GM12878 (cell line): ENCODE results near the gene ABCC11. TPM values are rescaled to one million over a fixed set of nuclear protein-coding genes. Genes with fewer than 3 reads are reported as not detected.

Source experiments
- ATAC-seq: fragments of 200-7000 bp; cut with Tn5 transposase; 3 replicates; pipeline ENCODE4 v1.9.1; 2020; ENCODE audit warnings: mild to moderate bottlenecking, moderate library complexity
- BruUV-seq: library from RNA; stranded (reverse); fragments of 400-500 nt; replicated peaks from 2 replicates; lab custom pipeline; 2021; lab: Mats Ljungman, UMichigan
- CTCF ChIA-PET: fragments of 300-600 bp; sonication (Branson Sonifier 250); formaldehyde crosslinking; extraction: SDS; loops from one replicate; lab custom pipeline; 2021; ENCODE audit warnings: inconsistent platforms; lab: Yijun Ruan, JAX
- POLR2A ChIA-PET: fragments of 350-600 bp; formaldehyde crosslinking; extraction: SDS; loops from one replicate; lab custom pipeline; 2021; ENCODE audit warnings: inconsistent platforms; lab: Charles Lee
- RAD21 ChIA-PET: fragments of 300-600 bp; sonication (Branson Sonifier 250); formaldehyde crosslinking; loops from one replicate; lab custom pipeline; 2023; ENCODE audit warnings: antibody characterized with exemption; ENCODE audit not compliant: unreplicated experiment; lab: Charles Lee
- SMC1A ChIA-PET: fragments of 300-600 bp; sonication (Branson Sonifier 250); formaldehyde crosslinking; loops from one replicate; lab custom pipeline; 2023; ENCODE audit not compliant: unreplicated experiment, uncharacterized antibody; lab: Charles Lee
- DNase-seq: peaks from one replicate; pipeline ENCODE4 v3.0.0-alpha.2; 2011; ENCODE audit warnings: low read depth, low spot score
- FAIRE-seq: peaks from 3 replicates; lab custom pipeline; 2011; peaks lifted over from hg19 to GRCh38; lab: Jason Lieb, UNC
- H2AFZ ChIP-seq: 2 replicates; pipeline ENCODE4 v1.6.0; 2011; ENCODE audit warnings: low read depth, low read length, control low read depth; ENCODE audit not compliant: control insufficient read depth
- H3K27ac ChIP-seq: 2 replicates; pipeline ENCODE4 v1.5.1; 2011; ENCODE audit warnings: control low read depth; ENCODE audit not compliant: control insufficient read depth, insufficient read depth
- H3K27me3 ChIP-seq, 2 experiments: replicated peaks in 1 of 2; 2 replicates each; pipeline versions ENCODE4 v1.6.0 to v1.6.1; 2011; ENCODE audit warnings: low read length in 1 of 2; ENCODE audit not compliant: control insufficient read depth in 2 of 2, insufficient read depth in 2 of 2
- H3K36me3 ChIP-seq, 2 experiments: 2 replicates each; pipeline ENCODE4 v1.5.1; 2011; ENCODE audit warnings: low read length in 1 of 2; ENCODE audit not compliant: control insufficient read depth in 2 of 2, insufficient read depth in 2 of 2
- H3K4me1 ChIP-seq: 2 replicates; pipeline ENCODE4 v1.6.1; 2011; ENCODE audit warnings: mild to moderate bottlenecking, low read length, moderate library complexity, mixed read lengths; ENCODE audit not compliant: control insufficient read depth, insufficient read depth
- H3K4me2 ChIP-seq: 2 replicates; pipeline ENCODE4 v1.6.0; 2011; ENCODE audit warnings: control low read depth; ENCODE audit not compliant: control insufficient read depth, insufficient read depth
- H3K4me3 ChIP-seq: fragments of 200-600 bp; sonication (generic); 2 replicates; pipeline ENCODE4 v1.5.1; 2016
- H3K79me2 ChIP-seq: 2 replicates; pipeline ENCODE4 v1.6.0; 2011; ENCODE audit warnings: low read length; ENCODE audit not compliant: control insufficient read depth, insufficient read depth
- H3K9ac ChIP-seq: 2 replicates; pipeline ENCODE4 v1.8.0; 2011; ENCODE audit warnings: low read length, control low read depth, mixed read lengths; ENCODE audit not compliant: control insufficient read depth, insufficient read depth
- H3K9me3 ChIP-seq: replicated peaks from 3 replicates; pipeline ENCODE4 v1.5.1; 2011; ENCODE audit warnings: mild to moderate bottlenecking, low read length; ENCODE audit not compliant: control insufficient read depth, insufficient read depth
- H4K20me1 ChIP-seq: 2 replicates; pipeline ENCODE4 v1.6.0; 2011; ENCODE audit not compliant: control insufficient read depth, insufficient read depth
- BCL3 ChIP-seq: IDR thresholded peaks from 2 replicates; pipeline ENCODE4 v1.6.1; 2011; ENCODE audit warnings: borderline replicate concordance, low read depth, mild to moderate bottlenecking, moderate library complexity, low read length; ENCODE audit not compliant: insufficient read depth, poor library complexity, severe bottlenecking
- DPF2 ChIP-seq: fragments of 450-650 bp; IDR thresholded peaks from 2 replicates; pipeline ENCODE4 v1.6.1; 2017; ENCODE audit warnings: mild to moderate bottlenecking
- ESRRA ChIP-seq: IDR thresholded peaks from 2 replicates; pipeline ENCODE4 v1.6.1; 2012; ENCODE audit warnings: mild to moderate bottlenecking, low read length, improper control_type of control experiment
- PML ChIP-seq: IDR thresholded peaks from 2 replicates; pipeline ENCODE4 v1.6.1; 2012; ENCODE audit warnings: low read length, inconsistent platforms
- SPI1 ChIP-seq: IDR thresholded peaks from 2 replicates; pipeline ENCODE4 v1.6.1; 2011; ENCODE audit warnings: low read depth, mild to moderate bottlenecking, low read length, moderate library complexity, borderline replicate concordance; ENCODE audit not compliant: insufficient read depth
- SREBF2 ChIP-seq: IDR thresholded peaks from 2 replicates; pipeline ENCODE4 v1.6.1; 2012; ENCODE audit warnings: mild to moderate bottlenecking, low read length
- SUPT20H ChIP-seq: IDR thresholded peaks from 2 replicates; pipeline ENCODE4 v1.6.1; 2011; ENCODE audit warnings: low read depth, mild to moderate bottlenecking, low read length, moderate library complexity, borderline replicate concordance; ENCODE audit not compliant: control insufficient read depth
- TARDBP ChIP-seq: IDR thresholded peaks from 2 replicates; pipeline ENCODE4 v1.6.1; 2016; ENCODE audit warnings: borderline replicate concordance
- WGBS: methylation state at CpG from one replicate; pipeline ENCODE4 v1.1.6; 2016; ENCODE audit warnings: low lambda C conversion rate; ENCODE audit not compliant: insufficient replicate concordance, insufficient coverage; ENCODE audit errors: missing lambda C conversion rate; 5-methylcytosine and 5-hydroxymethylcytosine counted together
- in situ Hi-C: fragments of 300-500 bp; cut with MboI; formaldehyde crosslinking; loops from 9 replicates; pipeline ENCODE4 v1.14.3; 2018; ENCODE audit warnings: mixed read lengths
- intact Hi-C: fragments of 100-400 bp; cut with micrococcal nuclease; formaldehyde crosslinking; loops from one replicate; pipeline ENCODE4 v1.14.2; 2022; ENCODE audit not compliant: unreplicated experiment
- polyA plus RNA-seq, 11 experiments: library from polyadenylated mRNA; depleted of rRNA in 4 of 11; unstranded in 6 of 11; stranded (reverse) in 5 of 11; fragments of >200 nt; fragmentation: Nextera tagmentation in 4 of 11; fragmentation: Illumina TruSeq in 1 of 11; extraction: Ambion mirVana in 4 of 11; extraction: Trizol in 1 of 11; gene quantifications; 1 replicate in 1 of 11; 2 replicates in 10 of 11; pipeline versions ENCODE4 v1.2.1 to v1.2.3, GENCODE V29; 2011 to 2016; ENCODE audit warnings: inconsistent platforms in 2 of 11, missing spikeins in 2 of 11, low read depth in 1 of 11
- total RNA-seq, 4 experiments: library from RNA; depleted of rRNA in 3 of 4; stranded (reverse); fragments of >200 nt in 3 of 4; fragmentation: Illumina TruSeq in 1 of 4; extraction: Trizol in 1 of 4; gene quantifications; 2 replicates each; pipeline versions ENCODE4 v1.2.1 to v1.2.3, GENCODE V29; 2013 to 2021
- TF ChIP-seq, protein P1 (sequence below): IDR thresholded peaks from 2 replicates; pipeline ENCODE4 v1.6.1; 2012; ENCODE audit warnings: mild to moderate bottlenecking, low read depth, low read length
- TF ChIP-seq, protein P2 (sequence below): fragments of 450-650 bp; formaldehyde crosslinking; IDR thresholded peaks from 2 replicates; pipeline ENCODE4 v1.4.0; 2020; ENCODE audit warnings: mild to moderate bottlenecking, moderate library complexity
- TF ChIP-seq, protein P3 (sequence below): fragments of 450-650 bp; IDR thresholded peaks from 2 replicates; pipeline ENCODE4 v1.6.1; 2017; ENCODE audit warnings: borderline replicate concordance
- TF ChIP-seq, protein P4 (sequence below): IDR thresholded peaks from 2 replicates; pipeline ENCODE4 v1.6.1; 2012; ENCODE audit warnings: low read depth, low read length, improper control_type of control experiment

ABCC11 gene
- total and polyA plus RNA-seq, 10 of the 15 experiments (the other 5 are each of a cell fraction or from before 2014, with no cell fraction given): 0.04 to 0.20 (median 0.10) TPM; not detected in 6

GRCh38 chr16:48197294-48197693 lies 50.0 kb downstream of the ABCC11 start:
- no peak overlapping the region for H3K4me3 ChIP-seq
- H4K20me1 ChIP-seq: no peaks in the 10 kb centered on the region
- no peak overlapping the region for H2AFZ ChIP-seq
- intact Hi-C loops (no loop called here), in situ Hi-C loops (no loop called here)
- no peak for ATAC-seq
- H3K27me3 ChIP-seq: no peaks in the 10 kb centered on the region
- no peak overlapping the region for H3K9ac ChIP-seq
- H3K27ac ChIP-seq: no peak overlapping the region
- no peak for FAIRE-seq
- H3K4me1 ChIP-seq: no peaks in the 10 kb centered on the region
- BruUV-seq: no TSS peak
- no peaks in the 10 kb centered on the region for H3K79me2 ChIP-seq
- no peaks in the 10 kb centered on the region for H3K9me3 ChIP-seq
- no peak for DNase-seq
- WGBS: 44% methylated on average over 3 of the region's 3 CpGs
- SMC1A ChIA-PET: interaction anchor here (0.7 kb wide), 1 partner anchor 14 kb away, joined by 3 read pairs; no protein-coding TSS in a partner anchor
- no peak overlapping the region for H3K4me2 ChIP-seq
- no peaks in the 10 kb centered on the region for H3K36me3 ChIP-seq
- CTCF ChIA-PET: no interaction called here
- RAD21 ChIA-PET: no interaction called here
- POLR2A ChIA-PET: no interaction called here
- no peak for TF ChIP-seq TARDBP
- no peak for TF ChIP-seq SREBF2
- TF ChIP-seq SUPT20H: no peak
- TF ChIP-seq, protein P1, sequence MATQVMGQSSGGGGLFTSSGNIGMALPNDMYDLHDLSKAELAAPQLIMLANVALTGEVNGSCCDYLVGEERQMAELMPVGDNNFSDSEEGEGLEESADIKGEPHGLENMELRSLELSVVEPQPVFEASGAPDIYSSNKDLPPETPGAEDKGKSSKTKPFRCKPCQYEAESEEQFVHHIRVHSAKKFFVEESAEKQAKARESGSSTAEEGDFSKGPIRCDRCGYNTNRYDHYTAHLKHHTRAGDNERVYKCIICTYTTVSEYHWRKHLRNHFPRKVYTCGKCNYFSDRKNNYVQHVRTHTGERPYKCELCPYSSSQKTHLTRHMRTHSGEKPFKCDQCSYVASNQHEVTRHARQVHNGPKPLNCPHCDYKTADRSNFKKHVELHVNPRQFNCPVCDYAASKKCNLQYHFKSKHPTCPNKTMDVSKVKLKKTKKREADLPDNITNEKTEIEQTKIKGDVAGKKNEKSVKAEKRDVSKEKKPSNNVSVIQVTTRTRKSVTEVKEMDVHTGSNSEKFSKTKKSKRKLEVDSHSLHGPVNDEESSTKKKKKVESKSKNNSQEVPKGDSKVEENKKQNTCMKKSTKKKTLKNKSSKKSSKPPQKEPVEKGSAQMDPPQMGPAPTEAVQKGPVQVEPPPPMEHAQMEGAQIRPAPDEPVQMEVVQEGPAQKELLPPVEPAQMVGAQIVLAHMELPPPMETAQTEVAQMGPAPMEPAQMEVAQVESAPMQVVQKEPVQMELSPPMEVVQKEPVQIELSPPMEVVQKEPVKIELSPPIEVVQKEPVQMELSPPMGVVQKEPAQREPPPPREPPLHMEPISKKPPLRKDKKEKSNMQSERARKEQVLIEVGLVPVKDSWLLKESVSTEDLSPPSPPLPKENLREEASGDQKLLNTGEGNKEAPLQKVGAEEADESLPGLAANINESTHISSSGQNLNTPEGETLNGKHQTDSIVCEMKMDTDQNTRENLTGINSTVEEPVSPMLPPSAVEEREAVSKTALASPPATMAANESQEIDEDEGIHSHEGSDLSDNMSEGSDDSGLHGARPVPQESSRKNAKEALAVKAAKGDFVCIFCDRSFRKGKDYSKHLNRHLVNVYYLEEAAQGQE: no peak
- TF ChIP-seq BCL3: no peak
- TF ChIP-seq, protein P2, sequence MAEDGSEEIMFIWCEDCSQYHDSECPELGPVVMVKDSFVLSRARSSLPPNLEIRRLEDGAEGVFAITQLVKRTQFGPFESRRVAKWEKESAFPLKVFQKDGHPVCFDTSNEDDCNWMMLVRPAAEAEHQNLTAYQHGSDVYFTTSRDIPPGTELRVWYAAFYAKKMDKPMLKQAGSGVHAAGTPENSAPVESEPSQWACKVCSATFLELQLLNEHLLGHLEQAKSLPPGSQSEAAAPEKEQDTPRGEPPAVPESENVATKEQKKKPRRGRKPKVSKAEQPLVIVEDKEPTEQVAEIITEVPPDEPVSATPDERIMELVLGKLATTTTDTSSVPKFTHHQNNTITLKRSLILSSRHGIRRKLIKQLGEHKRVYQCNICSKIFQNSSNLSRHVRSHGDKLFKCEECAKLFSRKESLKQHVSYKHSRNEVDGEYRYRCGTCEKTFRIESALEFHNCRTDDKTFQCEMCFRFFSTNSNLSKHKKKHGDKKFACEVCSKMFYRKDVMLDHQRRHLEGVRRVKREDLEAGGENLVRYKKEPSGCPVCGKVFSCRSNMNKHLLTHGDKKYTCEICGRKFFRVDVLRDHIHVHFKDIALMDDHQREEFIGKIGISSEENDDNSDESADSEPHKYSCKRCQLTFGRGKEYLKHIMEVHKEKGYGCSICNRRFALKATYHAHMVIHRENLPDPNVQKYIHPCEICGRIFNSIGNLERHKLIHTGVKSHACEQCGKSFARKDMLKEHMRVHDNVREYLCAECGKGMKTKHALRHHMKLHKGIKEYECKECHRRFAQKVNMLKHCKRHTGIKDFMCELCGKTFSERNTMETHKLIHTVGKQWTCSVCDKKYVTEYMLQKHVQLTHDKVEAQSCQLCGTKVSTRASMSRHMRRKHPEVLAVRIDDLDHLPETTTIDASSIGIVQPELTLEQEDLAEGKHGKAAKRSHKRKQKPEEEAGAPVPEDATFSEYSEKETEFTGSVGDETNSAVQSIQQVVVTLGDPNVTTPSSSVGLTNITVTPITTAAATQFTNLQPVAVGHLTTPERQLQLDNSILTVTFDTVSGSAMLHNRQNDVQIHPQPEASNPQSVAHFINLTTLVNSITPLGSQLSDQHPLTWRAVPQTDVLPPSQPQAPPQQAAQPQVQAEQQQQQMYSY (CRISPR knock-in tag): no peak
- TF ChIP-seq SPI1: no peak
- TF ChIP-seq, protein P3, sequence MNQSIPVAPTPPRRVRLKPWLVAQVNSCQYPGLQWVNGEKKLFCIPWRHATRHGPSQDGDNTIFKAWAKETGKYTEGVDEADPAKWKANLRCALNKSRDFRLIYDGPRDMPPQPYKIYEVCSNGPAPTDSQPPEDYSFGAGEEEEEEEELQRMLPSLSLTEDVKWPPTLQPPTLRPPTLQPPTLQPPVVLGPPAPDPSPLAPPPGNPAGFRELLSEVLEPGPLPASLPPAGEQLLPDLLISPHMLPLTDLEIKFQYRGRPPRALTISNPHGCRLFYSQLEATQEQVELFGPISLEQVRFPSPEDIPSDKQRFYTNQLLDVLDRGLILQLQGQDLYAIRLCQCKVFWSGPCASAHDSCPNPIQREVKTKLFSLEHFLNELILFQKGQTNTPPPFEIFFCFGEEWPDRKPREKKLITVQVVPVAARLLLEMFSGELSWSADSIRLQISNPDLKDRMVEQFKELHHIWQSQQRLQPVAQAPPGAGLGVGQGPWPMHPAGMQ: no peak
- no peak for TF ChIP-seq PML
- TF ChIP-seq, protein P4, sequence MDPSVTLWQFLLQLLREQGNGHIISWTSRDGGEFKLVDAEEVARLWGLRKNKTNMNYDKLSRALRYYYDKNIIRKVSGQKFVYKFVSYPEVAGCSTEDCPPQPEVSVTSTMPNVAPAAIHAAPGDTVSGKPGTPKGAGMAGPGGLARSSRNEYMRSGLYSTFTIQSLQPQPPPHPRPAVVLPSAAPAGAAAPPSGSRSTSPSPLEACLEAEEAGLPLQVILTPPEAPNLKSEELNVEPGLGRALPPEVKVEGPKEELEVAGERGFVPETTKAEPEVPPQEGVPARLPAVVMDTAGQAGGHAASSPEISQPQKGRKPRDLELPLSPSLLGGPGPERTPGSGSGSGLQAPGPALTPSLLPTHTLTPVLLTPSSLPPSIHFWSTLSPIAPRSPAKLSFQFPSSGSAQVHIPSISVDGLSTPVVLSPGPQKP: no peak
- TF ChIP-seq DPF2: no peak
- TF ChIP-seq ESRRA: no peak
